22Rv1 (cell line): Measurements from ENCODE around the gene NEMP1.

Source experiments
- CTCF ChIP-seq: fragments of 450-650 bp; IDR thresholded peaks from 2 replicates; pipeline ENCODE4 v1.5.1; 2017; ENCODE audit warnings: mild to moderate bottlenecking
- ZFX ChIP-seq: fragments of 450-650 bp; IDR thresholded peaks from 2 replicates; pipeline ENCODE4 v1.6.1; 2017; ENCODE audit warnings: antibody characterized with exemption, borderline replicate concordance

DNA sequence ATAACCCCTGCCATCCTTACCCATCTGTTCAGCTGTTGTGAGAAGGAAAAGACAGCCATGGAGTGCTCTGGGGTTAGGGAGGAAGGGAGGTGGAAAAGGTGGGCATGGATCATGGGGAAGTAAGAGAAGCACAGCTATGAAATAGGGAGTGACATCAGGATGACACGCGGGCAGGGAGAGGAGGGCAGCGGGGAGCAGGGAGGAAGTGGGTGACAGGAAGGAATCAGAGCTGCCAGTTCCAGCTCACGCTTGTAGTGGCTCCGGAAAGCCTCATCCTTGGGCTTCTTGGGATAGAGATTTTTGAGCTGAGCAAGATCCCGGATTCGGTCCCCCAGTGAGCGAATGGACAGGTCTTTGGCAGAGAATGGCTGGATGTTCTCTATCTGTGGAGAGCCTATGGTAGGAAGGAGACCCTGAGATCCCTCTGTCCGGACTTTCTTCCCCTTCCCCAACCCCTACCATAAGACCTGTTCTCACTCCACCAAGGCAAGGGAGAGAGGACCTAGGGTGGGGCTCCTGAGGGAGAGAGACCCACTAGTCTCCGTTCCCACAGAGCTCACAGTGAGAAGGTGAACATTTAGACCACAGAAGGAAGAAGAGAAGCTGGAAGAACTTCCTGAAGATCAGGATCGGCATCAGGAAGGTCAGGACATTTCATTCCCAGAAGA lies 20.6 kb upstream of the NEMP1 start:
- TF ChIP-seq CTCF: no peak
- no peak for TF ChIP-seq ZFX
